T-helper 1 cell (primary cell): ENCODE results near the gene AKR7A3.
"Not testable (repeated sequence)": the region's sequence is repeated elsewhere in the genome, so short reads cannot be mapped to it uniquely, and the experiment has no call there.

Source experiments
- DNase-seq, 5 donors: peaks; one replicate each; pipeline ENCODE4 v3.0.0-alpha.2; 2012 to 2020

The AKR7A3 gene

DNA sequence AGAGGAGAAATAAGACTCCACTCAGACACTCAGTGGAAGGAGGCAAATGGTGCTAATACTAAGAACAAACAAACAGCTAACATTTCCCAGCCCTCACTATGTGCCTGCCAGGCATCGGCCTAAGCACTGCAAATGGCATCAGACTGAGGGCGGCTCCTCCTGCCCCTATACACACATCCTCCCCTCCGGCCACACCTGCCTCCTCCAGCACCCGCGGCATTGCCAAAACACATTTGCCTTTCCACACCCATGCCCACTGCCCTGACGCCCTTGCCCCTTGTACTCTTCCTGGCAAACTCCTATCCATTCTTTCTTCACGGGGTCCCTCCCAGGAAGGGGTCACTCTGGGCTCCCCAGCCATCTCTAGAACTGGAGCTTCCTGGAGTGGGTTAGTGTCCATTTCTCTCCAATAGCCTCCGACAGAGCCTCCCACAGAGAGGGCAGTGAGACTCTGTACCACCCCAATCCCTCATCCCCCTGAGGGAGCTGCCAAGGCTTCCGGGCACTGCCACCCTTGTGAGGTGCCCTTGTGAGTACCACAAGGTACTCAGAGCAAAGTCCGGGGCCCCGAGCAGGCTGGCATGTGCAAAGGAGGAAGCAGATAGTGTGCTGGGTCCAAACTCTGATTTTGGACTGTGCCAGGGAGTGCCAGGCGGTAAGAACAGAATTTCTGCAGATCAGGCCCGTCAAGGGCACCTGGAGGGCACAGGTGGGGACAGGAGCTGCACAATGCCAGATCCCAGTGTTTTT is 959 bp downstream of the AKR7A3 start:
- DNase-seq, result no peak

- DNase-seq, result not testable (repeated sequence)
These were observed 2.8 kb downstream of the AKR7A3 start for GRCh38 chr1:19285807-19286206.

- not testable (repeated sequence) for DNase-seq
These were observed 3.2 kb downstream of the AKR7A3 start for GRCh38 chr1:19285366-19285765.

DNA sequence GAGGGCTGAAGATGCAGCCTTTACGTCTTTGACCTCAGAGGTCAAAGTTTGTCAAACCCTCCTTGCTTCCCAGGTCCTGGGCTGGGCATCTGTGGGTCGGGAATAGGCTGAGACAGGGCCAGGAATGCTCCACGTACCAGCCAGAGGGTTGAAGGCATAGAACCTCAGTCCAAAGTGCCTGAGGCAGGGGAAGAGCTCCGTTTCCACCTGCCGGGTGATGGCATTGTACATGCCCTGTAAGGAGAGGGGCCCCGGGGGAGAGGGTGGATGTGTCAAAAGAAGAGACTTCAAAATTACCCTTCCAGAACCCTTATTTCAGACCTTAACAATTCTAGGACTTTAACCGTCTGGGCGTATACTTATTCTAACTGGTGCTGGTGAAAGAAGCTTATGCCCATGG is 3.7 kb downstream of the AKR7A3 start:
- no peak for DNase-seq

- no peak for DNase-seq
These were observed 4.7 kb downstream of the AKR7A3 start for GRCh38 chr1:19283891-19284290.

GRCh38 chr1:19274636-19275035 is 13.9 kb downstream of the AKR7A3 start:
- DNase-seq, result no peak

DNA sequence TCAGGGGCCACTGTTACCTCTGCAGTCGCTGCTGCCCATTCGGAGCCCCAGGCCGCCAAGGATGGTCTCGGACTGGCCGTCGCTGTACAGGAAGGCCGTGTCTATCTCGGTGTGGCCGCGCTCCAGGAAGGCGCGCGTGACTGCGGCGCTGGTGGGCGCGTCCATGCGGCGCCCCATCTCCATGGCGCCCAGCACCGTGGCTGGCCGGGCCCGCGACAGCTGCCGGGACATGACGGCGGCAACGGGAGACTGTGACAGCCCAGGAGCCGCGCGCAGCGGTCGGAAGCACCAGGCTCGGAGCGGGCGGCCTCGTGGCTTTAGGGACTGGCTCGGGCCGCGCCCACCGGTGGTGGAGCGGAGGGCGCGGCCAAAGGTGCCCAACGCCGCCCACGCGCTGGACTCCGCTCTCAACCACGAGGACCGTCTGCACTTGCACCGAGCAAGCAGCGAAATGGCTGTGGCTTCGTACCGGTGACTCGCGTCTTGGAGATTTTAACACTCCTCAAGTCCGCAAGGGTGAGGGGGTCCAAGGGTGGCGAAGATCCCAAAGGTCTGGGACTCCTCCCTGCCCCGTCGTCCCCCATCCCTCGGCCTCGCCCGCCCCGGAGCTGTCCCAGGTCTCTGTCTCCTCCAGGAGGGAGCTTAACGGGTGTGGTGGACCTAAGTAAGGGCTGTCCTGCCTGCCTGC is 14.6 kb downstream of the AKR7A3 start:
- not testable (repeated sequence) for DNase-seq

- DNase-seq, result no peak
These were observed 15.3 kb downstream of the AKR7A3 start for GRCh38 chr1:19273106-19273843.

GRCh38 chr1:19272064-19272463 is 16.5 kb downstream of the AKR7A3 start:
- no peak for DNase-seq

DNA sequence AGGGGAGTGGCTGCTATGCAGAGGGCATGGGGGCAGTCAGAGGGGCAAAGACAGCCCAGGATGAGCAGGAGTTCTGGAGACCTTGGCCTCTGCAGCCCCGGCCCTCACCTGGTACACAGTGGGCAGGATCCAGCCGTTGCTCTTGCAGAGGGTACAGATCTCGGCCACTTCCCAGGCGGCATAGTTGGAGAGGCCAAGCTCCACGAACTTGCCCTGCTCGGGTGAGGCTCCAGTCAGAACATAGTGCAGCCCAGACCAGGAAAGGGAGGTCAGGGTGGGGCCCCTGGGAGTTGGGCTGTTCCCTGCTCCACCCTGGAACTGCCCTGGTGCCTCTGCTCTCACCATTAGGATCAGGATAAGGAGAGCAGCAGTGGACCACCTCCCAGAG is 18.2 kb downstream of the AKR7A3 start:
- not testable (repeated sequence) for DNase-seq

GRCh38 chr1:19269427-19270342 is 18.9 kb downstream of the AKR7A3 start:
- DNase-seq, result not testable (repeated sequence)

GRCh38 chr1:19268445-19268844 is 20.1 kb downstream of the AKR7A3 start:
- DNase-seq, result no peak

GRCh38 chr1:19262744-19263143 is 25.8 kb downstream of the AKR7A3 start:
- no peak for DNase-seq

DNA sequence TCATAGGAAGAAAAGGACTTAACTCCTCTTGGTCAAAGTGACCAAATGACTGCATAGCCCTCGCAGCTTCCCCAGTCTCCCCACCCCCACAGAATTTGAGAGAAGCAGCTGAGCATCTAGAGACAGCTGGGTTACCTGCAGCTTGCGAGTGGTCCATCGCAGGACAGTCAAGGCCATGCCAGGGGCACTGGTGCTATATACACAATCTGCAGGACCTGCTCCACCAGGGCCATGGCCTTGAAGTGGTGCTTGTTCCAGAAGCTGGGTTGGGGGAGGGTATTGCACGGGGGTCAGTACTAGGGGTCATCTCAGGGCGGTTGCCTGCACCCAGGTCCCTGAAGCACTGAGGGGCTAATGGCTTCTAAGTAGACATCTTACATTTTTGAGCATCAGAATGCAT is 26.5 kb downstream of the AKR7A3 start:
- DNase-seq, result no peak

GRCh38 chr1:19260211-19261138 is 28.1 kb downstream of the AKR7A3 start:
- DNase-seq, result no peak

DNA sequence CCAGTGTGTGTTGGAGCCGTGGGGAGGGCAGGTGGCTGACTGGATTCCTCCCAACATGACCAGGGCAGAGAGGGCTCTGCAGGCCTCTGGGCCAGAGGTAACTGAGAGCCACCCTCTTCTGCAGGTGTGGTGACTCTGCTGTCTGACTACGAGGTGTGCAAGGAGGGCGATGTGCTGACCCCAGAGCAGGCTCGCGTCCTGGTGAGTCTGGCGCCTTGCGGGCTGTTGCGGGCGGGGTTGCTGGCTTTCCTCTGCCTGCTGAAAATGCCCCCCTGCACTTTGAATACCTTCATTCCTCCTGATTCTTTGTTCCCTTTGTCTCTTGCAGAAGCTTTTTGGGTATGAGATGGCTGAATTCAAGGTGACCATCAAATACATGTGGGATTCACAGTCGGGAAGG is 30.2 kb downstream of the AKR7A3 start:
- no peak for DNase-seq

DNA sequence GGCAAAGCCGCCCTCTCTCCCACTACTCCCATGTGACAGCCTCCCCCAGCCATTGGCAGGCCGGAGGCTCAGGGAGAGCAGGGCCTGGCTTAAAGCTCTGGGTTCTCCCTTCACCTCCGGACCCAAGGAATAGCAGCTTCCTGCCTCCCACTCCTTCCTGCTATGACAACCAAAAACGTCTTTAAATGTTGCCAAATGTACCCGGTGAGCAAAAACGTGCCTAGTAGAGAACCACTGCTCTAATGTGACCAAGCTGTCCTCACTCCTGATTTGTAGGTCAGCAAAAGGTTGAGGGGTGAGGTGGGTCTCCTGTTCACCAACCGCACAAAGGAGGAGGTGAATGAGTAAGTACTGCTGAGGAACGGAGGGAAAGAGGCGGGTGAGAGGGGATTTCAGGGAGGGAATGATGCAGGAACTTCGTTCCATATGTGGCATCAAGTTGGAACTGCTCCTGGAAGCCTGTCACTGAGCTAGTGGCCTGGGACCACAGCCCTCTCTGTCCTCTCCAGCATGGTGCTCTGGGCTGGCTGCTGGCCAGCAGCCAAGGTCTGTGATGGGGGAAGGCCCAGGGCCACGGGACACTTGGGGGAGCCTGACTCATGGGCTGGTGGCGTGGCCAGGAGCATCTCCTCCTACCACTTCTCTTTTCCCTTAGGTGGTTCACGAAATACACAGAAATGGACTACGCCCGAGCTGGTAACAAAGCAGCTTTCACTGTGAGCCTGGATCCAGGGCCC is 31.2 kb downstream of the AKR7A3 start:
- no peak for DNase-seq

- not testable (repeated sequence) for DNase-seq
These were observed 32.3 kb downstream of the AKR7A3 start for GRCh38 chr1:19256301-19256700.

DNA sequence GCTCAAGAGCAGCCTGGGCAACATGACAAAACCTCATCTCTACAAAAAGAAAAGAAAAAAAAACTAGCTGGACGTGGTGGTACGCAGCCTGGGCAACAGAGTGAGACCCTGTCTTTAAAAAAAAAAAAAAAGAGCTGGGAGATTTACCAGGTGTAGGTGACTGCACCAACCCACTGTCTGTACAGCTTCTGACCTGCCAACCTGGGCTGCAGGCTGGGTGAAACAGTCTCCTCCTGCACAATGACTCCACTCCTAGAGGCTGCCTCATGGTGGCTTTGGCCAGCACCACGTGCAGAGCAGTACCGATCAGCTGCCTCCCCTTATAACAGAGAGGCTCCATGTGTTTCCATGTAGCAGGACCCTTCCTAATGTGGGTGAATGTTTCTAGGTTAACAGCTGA is 33.3 kb downstream of the AKR7A3 start:
- DNase-seq, result no peak

DNA sequence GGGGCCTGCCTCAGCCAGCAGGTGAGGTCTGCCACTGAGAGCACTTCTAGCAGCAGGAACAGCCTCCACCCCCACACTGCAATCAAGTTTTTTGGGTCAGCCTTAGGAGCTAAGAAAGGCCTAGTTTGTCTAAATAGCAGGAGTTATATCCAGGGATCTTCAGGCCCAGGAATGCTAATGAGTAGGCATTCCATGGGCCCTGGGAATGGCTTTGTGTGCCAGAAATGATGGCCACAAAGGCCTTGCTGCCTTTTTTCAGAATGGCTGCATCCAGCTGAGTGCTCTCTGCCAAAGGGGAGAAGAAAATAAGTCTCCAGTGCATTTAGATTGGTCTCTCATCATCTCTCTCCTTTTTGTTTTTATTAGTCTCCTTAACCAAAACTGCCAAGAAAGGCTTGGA is 34.2 kb downstream of the AKR7A3 start:
- no peak for DNase-seq
